Measurements from ENCODE around the gene C10orf95.
A peak's percentile ranks its signal among the peaks of the same experiment; 100 is the strongest.

The C10orf95 gene

DNA sequence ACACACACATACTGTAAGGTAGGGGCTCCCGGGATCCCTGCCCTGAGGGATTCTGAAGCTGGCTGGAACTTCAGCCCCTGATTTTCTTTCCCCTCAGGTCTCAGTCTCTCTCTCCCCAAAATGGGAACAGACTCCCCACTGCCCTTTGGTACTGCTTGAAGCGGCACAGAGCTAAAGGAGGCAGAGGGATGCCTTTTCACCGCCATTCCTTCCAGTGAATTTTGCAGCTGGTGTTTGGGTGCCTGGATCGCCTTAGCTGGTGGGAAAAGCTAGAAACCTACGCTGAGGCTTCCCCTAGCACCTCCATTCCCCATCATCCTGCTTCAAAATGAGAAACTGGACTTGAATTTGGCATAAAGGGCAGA, 16.2 kb downstream of the C10orf95 start:
- DNase-seq (ENCODE audit: low read depth in 2 of 2), result no peak

DNA sequence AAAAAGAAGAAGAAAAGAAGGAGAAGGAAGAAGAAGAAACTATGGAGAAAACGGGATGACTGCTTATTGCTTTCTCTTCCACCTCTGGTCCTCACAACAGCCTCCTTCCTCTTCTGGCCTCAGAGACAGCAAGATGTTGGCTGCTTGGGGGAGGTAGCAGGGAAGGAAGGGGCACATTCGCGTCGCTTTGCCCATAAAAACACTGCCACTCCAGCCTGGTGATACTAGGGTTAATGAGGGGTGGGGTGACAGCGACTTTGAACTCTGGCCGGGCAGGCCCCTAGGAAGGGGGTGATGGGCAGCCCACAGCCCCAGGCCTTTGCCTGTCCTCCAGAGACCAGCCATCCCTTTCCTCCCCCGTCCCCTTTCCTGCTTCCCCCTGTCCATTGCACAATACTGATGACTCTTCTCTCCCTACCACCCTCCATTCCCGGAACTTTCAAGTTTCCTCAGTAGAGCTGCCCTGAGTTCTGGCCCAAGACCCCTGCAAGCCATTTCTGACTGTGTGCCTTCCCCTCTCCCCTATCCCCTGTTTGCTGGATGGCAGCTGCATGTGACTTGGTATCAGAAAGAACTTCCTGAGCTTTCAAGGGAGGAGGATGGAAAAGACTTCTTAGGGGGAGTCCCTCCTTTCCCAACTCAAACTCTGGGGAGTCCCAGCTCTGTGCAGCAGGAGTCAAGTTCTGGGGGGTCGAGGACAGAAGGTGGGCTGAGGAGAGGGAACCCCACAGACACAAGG, 16.8 kb downstream of the C10orf95 start:
- no peak for DNase-seq (ENCODE audit: low read depth in 2 of 2)

DNA sequence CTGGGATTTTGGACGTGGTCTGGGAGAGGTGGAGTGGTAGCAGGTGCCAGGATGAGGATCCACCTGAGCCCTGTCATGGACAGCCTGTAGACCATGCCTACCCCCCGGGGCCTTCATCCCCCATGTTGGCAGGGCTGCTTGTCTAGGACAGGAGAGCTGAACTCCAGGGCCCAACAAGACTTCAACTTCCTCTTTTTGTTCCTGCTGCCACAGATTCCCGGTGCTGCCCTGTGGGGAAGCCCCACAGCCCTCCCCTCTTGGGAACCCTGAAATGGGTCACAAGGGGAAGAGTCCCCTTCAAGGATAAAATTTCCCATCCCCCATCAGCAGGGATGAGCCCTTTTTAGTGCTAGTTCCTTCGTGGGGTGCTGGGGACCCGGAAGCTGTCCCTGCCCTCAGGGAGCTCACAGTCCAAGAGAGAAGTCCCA, 17.7 kb downstream of the C10orf95 start:
- no peak for DNase-seq (ENCODE audit: low read depth in 2 of 2)

DNA sequence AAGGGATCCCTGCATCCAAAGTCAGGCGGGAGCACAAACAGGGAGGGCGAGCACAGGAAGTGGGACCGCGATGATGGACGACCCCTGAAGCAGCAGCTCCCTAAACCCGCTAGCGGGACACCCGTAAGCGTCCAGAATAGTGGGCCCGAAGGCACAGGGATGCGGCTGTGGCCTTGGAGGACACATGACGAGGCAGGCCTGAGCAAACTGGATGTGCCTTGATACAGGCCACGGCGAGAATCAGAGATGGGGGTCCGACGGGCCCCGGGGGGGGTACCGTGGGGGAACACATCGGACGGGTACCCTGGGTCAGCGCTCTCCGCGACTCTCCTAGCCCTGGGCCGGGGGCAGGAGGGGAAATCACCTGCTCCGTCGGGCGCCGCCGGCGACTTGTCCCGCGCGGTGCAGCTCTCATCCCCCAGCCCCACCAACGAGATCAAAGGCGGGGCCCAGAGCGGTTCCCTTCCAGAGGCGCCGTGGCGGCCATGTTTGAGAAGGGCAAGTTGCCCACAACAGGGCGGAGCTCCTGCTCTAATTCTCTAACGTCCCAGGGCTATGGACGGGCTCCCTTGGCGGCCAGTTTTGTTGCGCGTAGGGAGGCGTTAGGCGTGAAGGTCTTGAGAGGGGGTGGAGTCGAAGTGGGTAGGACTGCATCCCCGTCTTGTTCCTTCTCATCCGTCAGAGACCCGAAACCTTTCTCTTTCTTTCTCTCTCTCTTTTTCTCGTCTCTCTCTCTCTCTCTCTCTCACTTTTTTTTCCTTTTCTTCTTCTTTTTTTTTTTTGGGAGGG, 19.0 kb downstream of the C10orf95 start, which contains the start of gene CUEDC2:
CUEDC2 (minus strand) TSS at position 413 of the 789 bp plus-strand sequence. CDS start 7,386 bp downstream, outside the sequence.
- peak; percentile 85 to 88 for DNase-seq (ENCODE audit: low read depth in 2 of 2)

DNA sequence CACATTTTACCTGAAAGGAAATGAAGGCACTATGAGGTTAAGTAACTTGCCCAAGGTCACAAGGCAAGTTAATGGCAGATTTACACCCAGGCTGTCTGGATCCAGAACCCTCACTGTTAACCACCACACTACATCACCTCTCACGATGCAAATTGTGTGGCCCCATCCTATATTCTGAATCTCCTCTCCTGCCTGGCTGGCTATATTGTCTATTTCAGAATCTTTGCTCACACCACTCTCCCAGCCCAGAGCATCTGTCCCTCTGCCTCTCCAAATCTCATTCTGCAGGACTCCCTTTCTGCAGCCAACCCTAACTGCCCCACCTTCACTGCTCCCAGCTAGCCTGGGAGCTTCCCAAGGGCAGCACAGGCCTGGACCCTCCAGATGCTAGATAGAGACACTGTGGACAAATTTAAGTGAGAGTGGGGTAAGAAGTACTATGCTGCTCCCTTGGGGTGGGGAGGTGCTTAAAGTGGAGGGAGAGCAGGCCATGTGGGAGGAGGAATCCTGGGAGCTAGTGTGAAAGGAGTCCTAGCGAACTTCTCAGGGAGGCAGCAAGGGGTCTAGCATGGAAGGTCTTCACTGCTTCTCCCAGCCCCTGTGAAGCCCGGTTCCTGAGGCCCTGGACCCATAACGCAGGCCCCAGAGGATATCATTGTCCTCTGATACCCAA, 19.8 kb downstream of the C10orf95 start:
- no peak for DNase-seq (ENCODE audit: low read depth in 2 of 2)

DNA sequence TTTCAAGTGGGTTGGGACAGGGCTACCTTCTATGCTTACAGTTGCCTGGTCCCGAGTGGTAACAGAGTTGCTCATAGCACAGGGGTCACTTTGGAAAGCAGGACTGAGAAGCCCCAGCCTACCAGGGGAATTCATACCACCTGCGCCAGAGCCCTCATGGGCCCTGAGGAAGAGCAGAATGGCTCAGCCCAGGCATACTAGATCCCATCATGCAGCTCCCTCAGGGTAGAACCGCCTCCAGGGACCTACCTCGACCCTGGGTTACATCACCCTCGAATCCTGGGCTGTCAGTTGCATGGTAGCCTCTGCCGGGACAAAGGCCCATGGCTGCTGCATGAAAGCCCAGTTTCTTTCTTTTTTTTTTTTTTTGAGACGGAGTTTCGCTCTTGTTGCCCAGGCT, 21.9 kb downstream of the C10orf95 start:
- DNase-seq (ENCODE audit: low read depth in 2 of 2), result no peak

DNA sequence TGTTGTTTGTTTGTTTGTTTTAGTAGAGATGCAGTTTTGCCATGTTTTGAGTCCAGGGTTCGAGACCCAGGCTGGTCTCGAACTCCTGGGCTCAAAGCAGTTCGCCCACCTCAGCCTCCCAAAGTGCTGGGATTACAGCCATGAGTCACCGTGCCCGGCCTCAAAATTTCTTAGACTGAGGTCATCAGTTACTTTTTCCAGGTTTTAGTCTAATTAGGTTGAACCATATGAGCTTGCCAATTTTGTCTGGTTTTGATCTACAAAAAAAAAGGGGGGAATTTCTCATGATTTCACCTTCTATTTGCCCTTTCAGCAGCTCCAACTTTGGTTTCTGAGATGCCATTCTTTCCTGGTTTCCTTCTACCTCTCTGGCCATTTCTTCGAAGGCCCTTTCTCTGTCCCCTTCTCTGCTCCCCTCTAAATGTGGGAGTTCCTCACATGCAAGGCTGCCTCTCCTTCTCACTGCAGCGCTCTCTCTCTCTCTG, 24.5 kb downstream of the C10orf95 start:
- DNase-seq (ENCODE audit: low read depth in 2 of 2), result no peak

DNA sequence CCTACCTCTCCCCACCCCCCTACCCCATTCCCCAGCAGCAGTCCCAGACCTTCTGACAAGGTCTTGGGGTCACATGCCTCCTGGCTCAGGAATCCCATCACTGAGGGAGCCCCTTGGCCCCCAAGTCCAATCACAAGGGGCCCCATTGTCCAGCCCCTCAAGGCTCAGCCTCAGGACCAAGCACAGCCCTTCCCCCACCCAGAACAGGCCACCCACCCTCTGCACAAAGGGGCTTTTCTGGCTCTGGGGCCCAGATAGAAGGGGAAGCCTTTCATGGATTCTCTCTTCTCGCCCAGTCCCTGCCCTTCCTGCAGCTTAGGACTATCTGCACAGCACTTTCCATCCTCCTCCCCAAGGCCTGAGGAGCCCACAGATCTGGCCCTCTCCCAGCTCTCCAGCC, 25.9 kb downstream of the C10orf95 start:
- DNase-seq (ENCODE audit: low read depth in 2 of 2), result no peak

DNA sequence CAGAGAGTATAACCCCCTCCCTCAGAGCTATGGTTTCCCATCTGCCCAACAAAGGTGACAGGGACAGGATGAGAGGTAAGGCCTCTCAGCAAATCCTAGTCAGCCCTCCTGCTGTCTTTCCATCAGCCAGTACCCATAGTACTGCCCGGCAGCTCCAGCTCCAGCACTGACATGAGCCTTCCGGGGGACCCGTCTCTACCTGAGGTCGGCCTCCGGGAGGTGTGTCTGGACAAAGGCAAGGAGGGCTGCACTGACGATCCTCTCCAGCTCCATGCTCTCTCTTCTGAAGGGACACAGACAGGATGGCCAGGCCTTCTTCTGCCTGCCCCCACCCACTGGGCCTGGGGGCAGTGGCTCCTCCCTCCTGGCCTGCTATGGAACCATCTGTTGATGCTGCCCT, 26.4 kb downstream of the C10orf95 start:
- no peak for DNase-seq (ENCODE audit: low read depth in 2 of 2)

DNA sequence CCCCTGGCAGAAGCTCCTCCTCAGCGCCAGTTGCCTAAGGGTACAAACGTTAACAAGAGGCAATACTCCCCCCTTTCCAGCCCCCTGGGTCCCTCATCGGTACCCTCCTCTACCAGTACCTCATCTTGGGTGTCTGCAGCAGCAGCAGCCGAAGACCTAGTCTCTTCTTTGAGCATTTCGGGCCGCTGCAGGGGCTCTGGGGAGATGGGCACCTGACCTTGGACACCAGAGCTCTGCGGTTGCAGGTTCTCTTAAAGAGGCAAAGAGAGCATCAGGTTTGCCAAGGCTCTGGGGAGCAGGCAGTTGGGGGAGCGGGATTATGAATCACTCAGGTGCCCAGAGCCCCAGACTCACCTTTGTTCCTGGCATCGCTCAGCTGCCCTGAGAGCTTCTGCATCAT, 27.2 kb downstream of the C10orf95 start:
- no peak for DNase-seq (ENCODE audit: low read depth in 2 of 2)

DNA sequence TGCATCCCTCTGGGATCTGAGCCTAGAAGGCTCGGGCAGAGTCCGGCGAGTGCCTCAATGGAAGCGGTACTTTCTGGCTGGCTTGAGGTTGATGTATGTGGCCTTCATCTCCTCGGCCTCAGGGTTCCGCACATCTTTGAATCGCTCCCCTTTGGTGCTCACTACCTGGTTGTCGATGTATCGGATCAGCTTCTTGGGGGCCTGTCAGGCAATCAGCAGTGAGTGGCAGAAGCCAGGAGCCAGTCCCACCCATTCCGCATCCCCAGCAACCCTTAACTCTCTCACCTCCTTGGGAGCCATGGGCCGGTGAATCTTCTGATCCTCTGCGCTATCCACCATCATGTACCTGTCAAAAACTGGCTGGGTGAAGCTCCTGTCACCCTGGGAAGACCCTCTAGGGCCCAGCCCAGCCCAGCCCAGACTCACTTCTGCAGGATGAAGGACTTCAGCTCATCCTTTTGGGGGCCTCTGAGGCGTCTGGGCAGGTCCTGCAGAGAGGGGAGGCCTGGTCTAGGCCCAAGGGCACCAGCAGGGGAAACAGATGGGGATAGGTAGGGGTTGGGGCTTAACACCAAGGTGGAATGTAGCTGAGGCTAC, 27.9 kb downstream of the C10orf95 start:
- no peak for DNase-seq (ENCODE audit: low read depth in 2 of 2)

DNA sequence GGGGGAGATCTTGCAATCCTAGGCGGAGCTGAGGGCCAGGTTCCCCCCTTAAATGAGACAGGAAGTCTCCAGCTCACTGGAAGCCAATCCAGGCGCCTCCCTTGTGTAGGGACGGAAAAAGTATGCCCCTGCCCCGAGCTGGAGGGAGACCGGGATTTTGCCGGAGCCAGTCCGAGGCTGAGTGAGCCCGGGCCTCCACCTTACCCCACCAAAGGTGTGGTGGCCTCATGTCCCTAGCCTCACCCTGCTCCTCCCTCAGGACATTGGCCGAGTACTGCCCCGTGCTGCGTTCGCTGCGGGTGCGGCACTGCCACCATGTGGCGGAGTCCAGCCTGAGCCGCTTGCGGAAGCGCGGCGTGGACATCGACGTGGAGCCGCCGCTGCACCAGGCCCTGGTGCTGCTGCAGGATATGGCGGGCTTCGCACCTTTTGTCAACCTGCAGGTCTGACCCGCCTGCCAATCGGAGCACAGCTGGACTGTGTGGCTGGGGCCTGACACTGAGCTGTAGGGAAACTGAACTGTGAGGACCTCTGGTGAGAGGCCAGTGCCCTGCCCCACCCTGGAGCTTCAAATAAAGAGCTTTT, 28.7 kb downstream of the C10orf95 start:
- no peak for DNase-seq (ENCODE audit: low read depth in 2 of 2)

DNA sequence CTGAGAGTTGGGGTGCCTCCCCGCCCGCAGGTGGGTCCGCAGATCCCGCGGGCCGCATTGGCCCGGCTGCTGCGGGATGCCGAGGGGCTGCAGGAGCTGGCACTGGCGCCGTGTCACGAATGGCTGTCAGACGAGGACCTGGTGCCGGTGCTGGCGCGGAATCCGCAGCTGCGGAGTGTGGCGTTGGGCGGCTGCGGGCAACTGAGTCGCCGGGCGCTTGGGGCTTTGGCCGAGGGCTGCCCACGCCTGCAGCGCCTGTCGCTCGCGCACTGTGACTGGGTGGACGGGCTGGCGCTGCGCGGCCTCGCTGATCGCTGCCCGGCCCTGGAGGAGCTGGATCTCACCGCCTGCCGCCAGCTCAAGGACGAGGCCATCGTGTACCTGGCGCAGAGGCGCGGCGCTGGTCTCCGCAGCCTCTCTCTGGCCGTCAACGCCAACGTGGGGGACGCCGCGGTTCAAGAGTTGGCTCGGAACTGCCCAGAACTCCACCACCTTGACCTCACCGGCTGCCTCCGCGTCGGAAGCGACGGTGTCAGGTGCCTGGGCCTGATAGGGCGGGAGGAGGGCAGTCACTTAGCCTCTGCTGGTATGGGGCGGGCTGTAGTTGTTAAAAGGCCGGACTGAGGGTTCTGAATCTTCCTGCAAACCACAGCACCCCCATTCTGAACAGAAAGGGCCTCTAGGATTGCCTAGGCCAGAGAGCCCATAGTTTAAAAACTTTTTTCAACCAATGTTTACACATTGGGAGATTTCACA, 29.4 kb downstream of the C10orf95 start:
- no peak for DNase-seq (ENCODE audit: low read depth in 2 of 2)

DNA sequence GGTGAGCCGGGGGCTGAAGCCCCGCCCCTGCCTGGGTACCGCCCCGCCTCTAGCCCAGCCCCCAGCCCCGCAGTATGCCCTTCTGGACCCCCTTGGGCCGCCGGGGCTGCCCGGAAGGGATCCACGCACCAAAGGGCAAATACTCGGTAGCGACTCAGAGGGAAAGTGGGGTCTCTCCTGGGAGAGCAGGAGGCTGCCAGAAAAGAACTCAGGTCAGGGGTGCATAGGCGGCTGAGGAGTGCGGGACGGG, 29.9 kb downstream of the C10orf95 start:
- no peak for DNase-seq (ENCODE audit: low read depth in 2 of 2)

DNA sequence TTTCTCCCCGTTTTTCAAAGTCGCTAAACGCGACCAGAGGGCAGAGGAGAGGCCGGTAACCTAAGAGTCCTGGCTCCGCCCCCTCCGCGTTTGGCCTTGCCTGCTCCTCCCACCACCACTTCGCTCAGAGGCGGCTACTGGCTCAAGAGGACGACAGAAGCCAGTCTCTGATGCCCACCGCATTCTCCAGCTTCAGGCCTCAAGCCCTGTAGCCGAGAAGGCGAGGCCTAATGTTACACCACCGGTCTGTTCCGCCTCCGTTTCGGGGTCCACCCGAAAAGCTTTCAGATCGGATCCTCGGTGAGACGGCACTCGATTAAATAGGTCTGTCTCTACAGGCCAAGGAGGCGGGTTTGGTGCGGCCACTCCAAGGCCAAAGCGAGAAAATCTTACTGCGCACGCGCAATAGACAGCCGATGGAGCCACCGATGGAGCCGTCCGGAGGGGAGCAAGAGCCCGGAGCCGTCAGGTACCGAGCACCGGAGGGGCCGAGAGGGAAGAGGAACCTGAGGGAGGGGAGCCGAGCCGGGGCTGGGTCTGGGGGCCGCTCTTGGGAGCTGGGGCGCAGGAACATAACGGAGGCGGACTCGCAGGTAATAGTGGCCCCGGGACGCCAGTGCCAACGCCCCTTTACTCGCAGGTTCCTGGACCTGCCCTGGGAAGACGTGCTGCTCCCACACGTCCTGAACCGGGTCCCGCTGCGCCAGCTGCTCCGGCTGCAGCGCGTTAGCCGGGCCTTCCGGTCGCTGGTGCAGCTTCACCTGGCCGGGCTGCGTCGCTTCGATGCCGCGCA, 30.4 kb downstream of the C10orf95 start, which contains the start of gene FBXL15:
FBXL15 (plus strand) TSS at position 123 of the 793 bp plus-strand sequence; CDS start at position 417, 294 bp downstream.
- peak; percentile 86 to 92 for DNase-seq (ENCODE audit: low read depth in 2 of 2)

DNA sequence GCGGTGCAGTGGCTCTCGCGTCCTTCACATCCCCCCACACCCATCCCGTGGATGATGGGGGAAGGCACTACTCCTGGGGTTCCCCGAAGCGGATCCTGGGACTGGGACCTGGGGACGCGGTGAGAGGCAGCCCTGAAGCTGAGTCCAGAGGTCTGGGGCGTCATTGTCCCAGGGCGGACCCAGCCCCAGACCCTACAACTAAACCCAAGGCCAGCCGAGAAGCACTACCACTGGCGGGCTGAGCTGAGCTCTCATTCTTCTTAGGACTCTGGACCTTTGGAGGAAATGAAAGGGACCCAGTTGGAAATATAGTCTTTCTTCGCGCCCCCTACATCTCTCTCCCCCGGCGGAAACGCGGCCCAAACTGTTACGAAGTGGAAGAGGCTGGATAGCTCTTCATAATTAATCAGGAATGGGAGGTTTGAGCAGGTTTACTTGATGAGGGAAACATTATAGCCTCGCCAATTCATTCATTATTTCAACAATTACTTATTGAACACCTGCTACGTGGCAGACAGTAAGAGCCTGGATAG, 31.1 kb downstream of the C10orf95 start:
- no peak for DNase-seq (ENCODE audit: low read depth in 2 of 2)

DNA sequence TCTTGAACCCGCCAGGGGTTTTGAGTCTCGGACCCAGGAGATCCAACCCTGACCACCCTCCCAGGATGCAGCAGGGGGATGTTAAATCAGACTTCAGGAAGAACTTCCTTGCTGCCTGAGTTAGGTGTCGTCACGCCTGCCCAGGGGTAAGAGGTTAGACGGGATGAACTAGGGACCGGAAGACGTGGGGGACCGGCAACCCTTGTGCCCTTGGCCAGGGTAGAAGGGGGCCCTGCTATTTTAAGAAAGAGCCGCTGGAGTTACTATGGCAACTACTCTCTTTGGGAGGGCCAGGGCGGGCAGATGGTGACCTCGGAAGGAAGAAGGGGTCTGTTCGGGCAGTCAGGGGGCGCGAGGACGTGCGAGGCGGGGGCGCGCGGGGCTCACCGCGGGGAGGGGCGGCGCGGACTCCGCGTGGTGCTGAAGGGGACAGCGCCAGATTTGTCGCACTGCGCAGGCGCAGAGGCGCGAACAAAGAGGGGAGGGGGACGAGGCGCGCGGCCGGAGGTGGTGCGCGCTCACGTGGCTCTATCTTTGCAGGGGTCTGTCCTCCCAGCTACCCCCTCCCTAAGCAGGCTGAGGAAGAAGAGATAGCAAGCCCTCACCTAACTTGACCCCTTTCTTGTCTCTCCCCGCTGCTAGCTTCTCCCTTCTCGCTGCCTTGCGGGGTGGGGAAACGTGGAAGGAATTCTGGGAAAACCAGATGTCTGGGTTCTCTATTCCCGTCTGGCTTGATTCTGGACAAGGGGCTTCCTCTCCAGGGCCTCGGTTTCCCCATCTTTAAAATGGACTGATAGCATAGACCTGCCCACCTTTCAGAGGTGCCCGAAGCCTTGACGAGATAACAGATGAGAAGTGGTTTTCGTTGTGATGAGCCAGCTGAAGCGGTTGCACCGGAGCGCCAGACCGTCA, 31.8 kb downstream of the C10orf95 start:
- DNase-seq (ENCODE audit: low read depth in 2 of 2), result no peak

DNA sequence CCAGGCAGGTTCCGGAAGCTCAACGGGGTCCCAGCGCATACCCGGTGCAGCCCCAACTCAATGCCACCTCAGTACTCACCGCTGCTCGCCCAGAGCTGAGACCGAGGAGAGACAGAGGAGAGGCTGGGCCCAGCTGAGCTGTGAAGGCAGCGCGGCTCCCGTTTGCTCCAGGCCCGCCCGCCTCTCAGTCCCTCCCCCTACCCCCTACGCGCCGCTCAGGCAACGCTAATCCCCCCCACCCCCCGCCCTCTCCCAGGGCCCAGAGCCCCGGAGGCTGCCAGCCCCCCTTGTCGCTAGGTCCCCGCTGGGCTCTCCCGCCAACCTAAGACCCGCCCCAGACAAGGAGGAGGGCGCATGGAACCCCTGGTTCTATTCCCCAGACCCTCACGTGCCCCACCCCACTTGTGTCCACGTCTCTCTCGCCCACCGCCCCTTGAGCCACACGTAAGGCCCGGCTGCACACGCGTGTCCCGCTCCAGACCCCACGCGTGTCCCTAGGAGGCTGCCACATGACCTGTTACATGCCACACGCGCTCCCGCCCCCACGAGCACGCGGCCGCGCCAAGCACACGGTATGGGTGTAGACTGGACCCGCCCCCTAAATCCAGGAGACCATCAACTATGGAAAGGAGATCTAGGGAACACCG, 32.6 kb downstream of the C10orf95 start, which contains the start of gene PSD:
PSD (minus strand) TSS at position 164 of the 647 bp plus-strand sequence. CDS start 1,747 bp downstream, outside the sequence.
- no peak for DNase-seq (ENCODE audit: low read depth in 2 of 2)
